ENCODE measurements around the gene DTX3.
A peak's percentile ranks its signal among the peaks of the same experiment; 100 is the strongest.
"Not testable (repeated sequence)": the region's sequence is repeated elsewhere in the genome, so short reads cannot be mapped to it uniquely, and the experiment has no call there.

Gene DTX3

GRCh38 chr12:57632958-57633840 is 28.6 kb downstream of the DTX3 start, which contains the start of gene B4GALNT1:
Gene B4GALNT1, minus strand, starts transcription at chr12:57633201. Its CDS starts 1,069 bp downstream, at chr12:57632132.
- DNase-seq: peak; percentile 83

DNA sequence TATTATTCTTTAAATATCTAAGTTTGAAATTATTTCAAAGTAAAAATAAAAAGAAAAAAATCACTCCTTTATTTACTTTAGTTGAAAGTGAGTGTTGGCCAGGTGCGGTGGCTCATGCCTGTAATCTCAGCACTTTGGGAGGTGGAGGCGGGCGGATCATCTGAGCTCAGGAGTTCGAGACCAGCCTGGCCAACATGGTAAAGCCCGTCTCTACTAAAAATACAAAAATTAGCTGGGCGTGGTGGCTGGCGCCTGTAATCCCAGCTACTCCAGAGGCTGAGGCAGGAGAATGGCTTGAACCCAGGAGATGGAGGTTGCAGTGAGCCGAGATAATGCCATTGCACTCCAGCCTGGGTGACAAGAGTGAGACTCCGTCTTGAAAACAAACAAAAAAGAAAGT is 32.1 kb downstream of the DTX3 start:
- not testable (repeated sequence) for DNase-seq

GRCh38 chr12:57637364-57637763 is 32.7 kb downstream of the DTX3 start:
- no peak for DNase-seq

DNA sequence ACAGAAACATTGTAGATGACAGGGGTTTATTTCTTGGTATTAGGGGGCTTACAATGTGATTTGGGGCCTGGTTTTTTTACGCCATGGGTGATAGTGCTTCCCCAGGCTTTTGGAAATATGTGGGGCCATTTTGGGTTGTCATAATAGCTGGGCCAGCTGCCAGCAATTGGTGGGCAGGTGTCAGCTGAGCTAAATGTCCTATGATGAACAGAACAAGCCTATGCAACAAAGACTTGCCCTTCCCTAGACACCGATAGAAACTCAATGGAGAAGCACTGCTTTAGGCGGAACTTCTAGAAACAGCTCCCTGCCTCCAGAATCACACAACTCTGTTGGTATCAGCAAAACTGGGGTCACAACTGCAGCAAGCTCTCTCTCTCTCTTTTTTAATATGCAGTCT is 33.5 kb downstream of the DTX3 start:
- DNase-seq: no peak

DNA sequence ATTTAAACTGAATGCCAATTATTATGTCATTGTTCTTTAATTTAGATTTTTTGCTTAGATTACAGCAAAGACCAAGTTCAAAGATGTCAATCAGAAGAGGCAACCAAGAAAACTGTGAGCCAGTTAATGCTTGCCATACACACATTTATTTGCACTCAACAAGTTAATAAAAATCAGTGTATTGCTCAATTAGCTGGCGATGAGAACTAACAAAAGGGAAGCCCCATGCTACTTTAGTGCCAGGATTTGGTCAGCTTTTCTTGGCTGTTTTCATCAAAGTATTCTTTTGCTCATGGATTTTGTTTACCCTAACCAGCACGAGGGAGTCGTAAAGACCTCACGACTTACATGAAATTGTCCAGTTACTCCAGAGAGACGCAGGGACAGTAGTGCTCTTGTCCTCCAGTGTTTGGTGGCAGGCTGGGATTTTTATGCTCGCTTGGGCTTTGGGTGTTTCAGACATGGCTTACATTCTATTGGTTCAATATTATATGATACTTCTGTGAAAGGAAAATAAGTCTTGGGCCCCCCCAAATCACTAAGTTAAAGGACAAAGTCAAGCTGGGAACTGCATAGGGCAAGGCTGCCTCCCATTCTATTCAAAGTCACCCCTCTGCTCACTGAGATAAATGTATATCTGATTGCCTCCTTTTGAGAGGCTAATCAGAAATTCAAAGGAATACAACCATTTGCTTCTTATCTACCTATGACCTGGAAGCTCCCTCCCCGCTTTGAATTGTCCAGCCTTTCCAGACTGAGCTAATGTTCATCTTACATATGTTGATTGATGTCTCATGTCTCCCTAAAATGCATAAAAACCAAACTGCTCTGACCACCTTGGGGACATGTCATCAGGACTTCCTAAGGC is 35.8 kb downstream of the DTX3 start:
- DNase-seq: no peak

DNA sequence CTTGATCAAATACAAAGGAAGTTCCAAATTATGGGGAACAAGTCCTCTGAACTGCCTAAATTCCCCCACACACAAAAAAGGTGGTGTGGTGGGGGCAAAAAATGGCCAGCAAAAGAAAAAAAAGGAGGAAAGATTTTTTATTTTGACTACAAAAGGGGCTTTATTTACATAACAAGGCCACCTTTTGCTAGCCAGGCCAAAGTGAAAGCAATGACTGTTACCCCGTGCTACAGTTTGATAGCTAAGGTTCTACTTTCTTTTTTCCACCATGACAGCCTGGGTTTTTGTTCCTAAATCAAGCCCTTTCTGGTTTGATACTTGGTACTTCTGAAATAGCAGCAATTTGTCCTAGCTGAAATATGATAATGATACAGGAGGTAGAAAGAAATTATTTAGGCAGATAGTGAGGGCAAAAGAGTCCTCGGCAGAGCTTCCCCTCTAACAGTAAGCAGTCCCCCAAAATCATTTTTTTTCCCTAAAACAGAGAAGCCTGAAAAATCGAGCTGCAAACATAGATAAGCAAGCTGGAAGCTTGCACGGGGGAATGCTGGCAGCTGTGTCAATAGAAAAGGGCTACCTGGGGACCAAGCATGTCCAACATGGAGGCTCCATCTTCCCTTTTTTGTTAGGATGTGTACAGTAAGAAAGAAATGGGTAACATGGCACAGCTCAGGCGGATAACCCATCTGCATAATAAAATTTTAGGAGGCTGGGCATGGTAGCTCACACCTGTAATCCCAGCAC is 37.2 kb downstream of the DTX3 start:
- DNase-seq: no peak

DNA sequence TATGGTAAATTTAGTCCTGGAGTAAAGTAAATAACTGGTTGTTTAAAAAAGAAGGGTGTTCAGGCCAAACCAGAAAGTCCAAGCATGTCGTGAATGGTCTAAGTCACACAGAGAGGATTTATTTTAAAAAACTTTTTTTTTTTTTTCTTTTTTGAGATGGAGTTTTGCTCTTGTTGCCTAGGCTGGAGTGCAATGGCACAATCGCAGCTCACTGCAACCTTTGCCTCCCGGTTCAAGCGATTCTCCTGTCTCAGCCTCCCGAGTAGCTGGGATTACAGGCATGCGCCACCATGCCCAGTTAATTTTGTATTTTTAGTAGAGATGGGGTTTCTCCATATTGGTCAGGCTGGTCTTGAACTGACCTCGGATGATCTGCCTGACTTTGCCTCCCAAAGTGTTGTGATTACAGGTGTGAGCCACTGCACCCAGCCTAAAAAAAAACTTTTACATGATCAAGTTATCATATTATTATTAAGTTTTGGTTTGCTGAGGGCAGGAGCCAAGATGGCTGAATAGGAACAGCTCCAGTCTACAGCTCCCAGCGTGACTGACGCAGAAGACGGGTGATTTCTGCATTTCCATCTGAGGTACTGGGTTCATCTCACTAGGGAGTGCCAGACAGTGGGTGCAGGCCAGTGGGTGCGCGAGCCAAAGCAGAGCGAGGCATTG is 41.5 kb downstream of the DTX3 start:
- not testable (repeated sequence) for DNase-seq

- not testable (repeated sequence) for DNase-seq
Observed at GRCh38 chr12:57646659-57647049, 42.0 kb downstream of the DTX3 start.

GRCh38 chr12:57654042-57654441 is 49.4 kb downstream of the DTX3 start:
- no peak for DNase-seq

GRCh38 chr12:57655541-57656240 is 51.1 kb downstream of the DTX3 start:
- no peak for DNase-seq

- not testable (repeated sequence) for DNase-seq
Observed at GRCh38 chr12:57656408-57656807, 51.8 kb downstream of the DTX3 start.

- DNase-seq: no peak
Observed at GRCh38 chr12:57657744-57658143, 53.1 kb downstream of the DTX3 start.

DNA sequence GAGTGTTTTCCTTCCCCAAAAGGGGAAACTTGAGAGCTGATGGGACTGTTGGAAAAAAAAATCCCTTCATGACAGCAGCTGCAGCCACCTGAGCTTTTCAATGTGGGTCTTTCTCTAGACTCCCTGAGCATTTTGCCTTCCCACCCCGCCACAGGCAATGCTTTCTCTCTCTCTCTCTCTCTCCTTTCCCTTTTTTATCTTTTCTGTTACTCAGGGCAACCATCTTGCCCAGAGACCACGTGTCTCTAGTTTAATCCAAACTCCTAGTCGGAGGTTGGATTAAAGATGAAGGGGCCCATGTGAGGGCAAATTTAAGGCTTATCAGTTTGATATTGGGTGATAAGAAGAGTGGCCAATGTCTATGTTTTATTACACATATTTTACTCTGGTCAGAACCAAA is 54.3 kb downstream of the DTX3 start:
- DNase-seq: no peak
